Ascending aorta (tissue), 2 donors: ENCODE measurements around the gene LAMA3. TPM values are rescaled to one million over a fixed set of nuclear protein-coding genes. Genes with fewer than 3 reads are reported as not detected.

Experiments used
- DNase-seq, 2 donors: peaks; one replicate each; pipeline ENCODE4 v3.0.0-alpha.2; 2019; ENCODE audit warnings: low spot score in 2 of 2
- H3K27ac ChIP-seq, 2 donors: fragments of 200-600 bp; sonication (generic); one replicate each; pipeline ENCODE4 v1.5.1; 2016 to 2017; ENCODE audit warnings: mild to moderate bottlenecking in 1 of 2
- H3K27me3 ChIP-seq: fragments of 200-600 bp; sonication (generic); one replicate; pipeline ENCODE4 v1.5.1; 2017
- H3K36me3 ChIP-seq, 2 donors: fragments of 200-600 bp; sonication (generic); one replicate each; pipeline ENCODE4 v1.5.1; 2016
- H3K4me1 ChIP-seq, 2 donors: fragments of 200-600 bp; sonication (generic); one replicate each; pipeline ENCODE4 v1.5.1; 2016 to 2017; ENCODE audit warnings: mild to moderate bottlenecking in 1 of 2
- H3K4me3 ChIP-seq, 2 donors: fragments of 200-600 bp; sonication (generic); one replicate each; pipeline ENCODE4 v1.5.1; 2016 to 2017; ENCODE audit warnings: mild to moderate bottlenecking in 1 of 2
- H3K9me3 ChIP-seq, 2 donors: fragments of 200-600 bp; sonication (generic); one replicate each; pipeline ENCODE4 v1.5.1; 2016
- CTCF ChIP-seq, 3 experiments: fragments of 200-600 bp in 2 of 3; fragments of 450-650 bp in 1 of 3; sonication (generic) in 2 of 3; IDR thresholded peaks; one replicate each; pipeline ENCODE4 v1.5.1; 2016 to 2019; ENCODE audit warnings: antibody characterized with exemption in 3 of 3, mild to moderate bottlenecking in 1 of 3, moderate library complexity in 1 of 3
- intact Hi-C: fragments of 100-400 bp; cut with DNase I; formaldehyde crosslinking; loops from one replicate; pipeline ENCODE4 v1.15.1; 2023
- total RNA-seq: library from RNA; depleted of rRNA; stranded (reverse); fragments of >200 nt; gene quantifications from one replicate; pipeline ENCODE4 v1.1.0, GENCODE V29; 2016

Gene LAMA3
- total RNA-seq, 1 donor from 2014 or later, result 27.2 TPM

GRCh38 chr18:23939366-23939765 is 250.1 kb downstream of the LAMA3 start:
- Histone ChIP-seq H3K36me3 (no peaks in the 10 kb centered on the region), H3K4me3 (no peak overlapping the region), H3K4me1 (no peaks in the 10 kb centered on the region), H3K27ac (no peak overlapping the region), H3K9me3 (no peaks in the 10 kb centered on the region), H3K27me3 (no peaks in the 10 kb centered on the region)
- no peak for DNase-seq
- TF ChIP-seq CTCF (IDR thresholded peaks at IDR 0.05), result no peak
- intact Hi-C loops, result no loop called here

GRCh38 chr18:23939896-23940295 is 250.6 kb downstream of the LAMA3 start:
- intact Hi-C loops, result no loop called here
- H3K36me3 ChIP-seq, result no peaks in the 10 kb centered on the region
- no peaks in the 10 kb centered on the region for H3K4me1 ChIP-seq
- DNase-seq, result no peak
- H3K9me3 ChIP-seq, result no peaks in the 10 kb centered on the region
- H3K4me3 ChIP-seq, result no peak overlapping the region
- no peaks in the 10 kb centered on the region for H3K27me3 ChIP-seq
- H3K27ac ChIP-seq, result no peak overlapping the region
- TF ChIP-seq CTCF (IDR thresholded peaks at IDR 0.05), result no peak

DNA sequence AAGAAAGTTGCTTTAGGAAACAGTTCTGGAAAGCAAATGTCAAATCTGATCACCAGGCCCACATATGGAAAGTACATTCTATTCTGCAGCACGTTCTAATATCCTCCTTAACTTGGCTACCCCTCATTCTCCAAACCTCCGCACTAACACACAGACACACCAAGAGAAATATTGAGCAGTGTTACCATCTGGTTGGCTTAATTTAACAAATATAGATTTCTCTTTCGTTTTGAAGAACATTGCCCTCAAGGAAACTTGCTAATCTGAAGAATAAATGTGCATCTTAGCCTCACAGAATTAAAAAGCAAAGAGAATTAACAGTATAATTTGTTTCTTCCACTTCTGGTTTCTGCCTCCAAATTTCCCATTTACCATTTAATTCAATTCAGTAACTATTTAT is 252.5 kb downstream of the LAMA3 start:
- no peaks in the 10 kb centered on the region for H3K9me3 ChIP-seq
- no peak overlapping the region for H3K4me3 ChIP-seq
- H3K27me3 ChIP-seq, result no peaks in the 10 kb centered on the region
- no peak overlapping the region for H3K27ac ChIP-seq
- no peaks in the 10 kb centered on the region for H3K4me1 ChIP-seq
- no peaks in the 10 kb centered on the region for H3K36me3 ChIP-seq
- TF ChIP-seq CTCF (IDR thresholded peaks at IDR 0.05), result no peak
- no peak for DNase-seq
- intact Hi-C loops, result no loop called here

- H3K27ac ChIP-seq, result no peak overlapping the region
- intact Hi-C loops, result no loop called here
These were observed 253.9 kb downstream of the LAMA3 start for GRCh38 chr18:23943104-23943503.

GRCh38 chr18:23943903-23944624 is 254.8 kb downstream of the LAMA3 start:
- Histone ChIP-seq H3K27me3 (no peaks in the 10 kb centered on the region), H3K27ac (peak overlapping the region in 1 of 2 donors; percentile 14), H3K4me1 (no peaks in the 10 kb centered on the region), H3K4me3 (no peak overlapping the region), H3K9me3 (no peaks in the 10 kb centered on the region), H3K36me3 (no peaks in the 10 kb centered on the region)
- intact Hi-C loops, result no loop called here
- TF ChIP-seq CTCF (IDR thresholded peaks at IDR 0.05), result no peak
- DNase-seq, result no peak

More at GRCh38 chr18:23943104-23943503, 253.9 kb downstream of the LAMA3 start:
- Histone ChIP-seq H3K9me3 (no peaks in the 10 kb centered on the region), H3K4me3 (no peak overlapping the region), H3K36me3 (no peaks in the 10 kb centered on the region), H3K27me3 (no peaks in the 10 kb centered on the region), H3K4me1 (no peaks in the 10 kb centered on the region)
- no peak for DNase-seq
- no peak for TF ChIP-seq CTCF (IDR thresholded peaks at IDR 0.05)
